RPMI8226 (cell line): ENCODE data around the gene DAD1.
A peak's percentile ranks its signal among the peaks of the same experiment; 100 is the strongest.

Experiments
- DNase-seq: peaks from one replicate; pipeline ENCODE4 v3.0.0-alpha.2; 2015

DAD1 gene

GRCh38 chr14:22598099-22598895, 9.3 kb upstream of the DAD1 start, which contains the start of gene ABHD4:
Gene ABHD4, plus strand, starts transcription at chr14:22598300. Its CDS starts 7 bp downstream, at chr14:22598307.
- peak; percentile 55 for DNase-seq

- no peak for DNase-seq
Measured at GRCh38 chr14:22597771-22598098, 8.7 kb upstream of the DAD1 start.

- DNase-seq, result no peak
Measured at GRCh38 chr14:22597265-22597664, 8.2 kb upstream of the DAD1 start.

GRCh38 chr14:22596354-22596879, 7.4 kb upstream of the DAD1 start:
- no peak for DNase-seq

GRCh38 chr14:22594156-22594716, 5.2 kb upstream of the DAD1 start:
- DNase-seq, result no peak

- no peak for DNase-seq
Measured at GRCh38 chr14:22593601-22594000, 4.6 kb upstream of the DAD1 start.

GRCh38 chr14:22593189-22593588, 4.2 kb upstream of the DAD1 start:
- no peak for DNase-seq

GRCh38 chr14:22588526-22589095, 413 bp downstream of the DAD1 start:
- DNase-seq, result no peak

GRCh38 chr14:22587677-22588422, 1.2 kb downstream of the DAD1 start:
- peak; percentile 38 for DNase-seq

- DNase-seq, result no peak
Measured at GRCh38 chr14:22587247-22587646, 1.8 kb downstream of the DAD1 start.

GRCh38 chr14:22583994-22584393, 5.0 kb downstream of the DAD1 start:
- no peak for DNase-seq

GRCh38 chr14:22580625-22581024, 8.4 kb downstream of the DAD1 start:
- no peak for DNase-seq

- DNase-seq, result no peak
Measured at GRCh38 chr14:22579881-22580280, 9.1 kb downstream of the DAD1 start.

GRCh38 chr14:22579236-22579635, 9.8 kb downstream of the DAD1 start:
- DNase-seq, result no peak

GRCh38 chr14:22577334-22577908, 11.6 kb downstream of the DAD1 start:
- DNase-seq, result no peak

GRCh38 chr14:22573804-22574203, 15.2 kb downstream of the DAD1 start:
- DNase-seq, result no peak

- DNase-seq, result no peak
Measured at GRCh38 chr14:22572562-22573058, 16.4 kb downstream of the DAD1 start.

GRCh38 chr14:22570132-22570949, 18.7 kb downstream of the DAD1 start:
- DNase-seq, result peak; percentile 76

- no peak for DNase-seq
Measured at GRCh38 chr14:22569737-22570131, 19.3 kb downstream of the DAD1 start.

GRCh38 chr14:22569106-22569736, 19.8 kb downstream of the DAD1 start:
- no peak for DNase-seq

GRCh38 chr14:22567437-22567836, 21.6 kb downstream of the DAD1 start:
- DNase-seq, result no peak
